Measurements from ENCODE around the gene MEMO1.

The MEMO1 gene

DNA sequence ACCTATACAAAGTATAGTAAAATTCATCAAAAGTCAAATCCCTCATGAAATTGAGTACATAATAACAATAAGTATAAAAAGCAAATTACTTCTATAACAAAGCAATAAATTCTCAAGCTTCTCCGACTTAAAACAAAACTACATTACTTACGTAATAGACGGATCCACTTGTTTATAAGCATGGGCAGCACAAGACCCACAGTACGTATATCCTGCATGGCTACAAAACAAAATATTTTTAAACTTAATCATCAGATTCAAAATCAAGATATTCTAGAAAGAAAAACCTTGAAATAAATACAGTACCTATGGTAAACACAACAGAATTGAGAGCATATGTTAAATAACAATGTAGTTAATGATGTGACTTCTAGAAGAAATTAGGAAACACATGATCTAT is 78.9 kb downstream of the MEMO1 start:
- H3K27me3 ChIP-seq: no peaks in the 10 kb centered on the region
- no peak overlapping the region for H3K27ac ChIP-seq
- no peaks in the 10 kb centered on the region for H3K4me1 ChIP-seq
- no peaks in the 10 kb centered on the region for H3K9me3 ChIP-seq
- peaks cover 0 to 8% (median 5%) of the 10 kb centered on the region in 3 donors for H3K36me3 ChIP-seq
- no peak for TF ChIP-seq CTCF (IDR thresholded peaks at IDR 0.05)
- H3K4me3 ChIP-seq: no peak overlapping the region
- intact Hi-C loops (cut with DNase I; ENCODE audit: low total_unique reads): no loop called here
- no peak for DNase-seq

DNA sequence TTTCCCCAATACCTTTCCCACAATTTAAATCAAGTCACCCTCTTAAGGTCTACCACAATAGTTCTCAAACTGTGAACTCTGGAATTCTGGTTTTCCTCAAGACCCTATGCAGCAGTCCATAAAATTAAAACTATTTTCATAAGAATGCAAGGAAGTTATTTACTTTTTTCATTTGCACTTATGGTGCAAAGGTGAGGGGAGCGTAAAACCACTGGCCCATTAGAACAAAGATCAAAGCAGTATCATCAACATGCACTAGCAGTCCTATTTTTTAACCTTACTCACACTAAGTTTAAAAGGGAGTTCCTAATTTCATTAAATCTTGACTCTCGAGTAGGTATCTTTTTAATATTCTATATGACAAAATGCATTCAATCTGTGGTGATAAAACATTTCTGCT is 85.3 kb downstream of the MEMO1 start:
- no peaks in the 10 kb centered on the region for H3K27me3 ChIP-seq
- H3K4me1 ChIP-seq: no peaks in the 10 kb centered on the region
- H3K9me3 ChIP-seq: no peaks in the 10 kb centered on the region
- intact Hi-C loops (cut with DNase I; ENCODE audit: low total_unique reads): no loop called here
- peaks cover 0 to 15% (median 10%) of the 10 kb centered on the region in 3 donors for H3K36me3 ChIP-seq
- no peak overlapping the region for H3K4me3 ChIP-seq
- H3K27ac ChIP-seq: no peak overlapping the region
- TF ChIP-seq CTCF (IDR thresholded peaks at IDR 0.05): no peak
- no peak for DNase-seq

DNA sequence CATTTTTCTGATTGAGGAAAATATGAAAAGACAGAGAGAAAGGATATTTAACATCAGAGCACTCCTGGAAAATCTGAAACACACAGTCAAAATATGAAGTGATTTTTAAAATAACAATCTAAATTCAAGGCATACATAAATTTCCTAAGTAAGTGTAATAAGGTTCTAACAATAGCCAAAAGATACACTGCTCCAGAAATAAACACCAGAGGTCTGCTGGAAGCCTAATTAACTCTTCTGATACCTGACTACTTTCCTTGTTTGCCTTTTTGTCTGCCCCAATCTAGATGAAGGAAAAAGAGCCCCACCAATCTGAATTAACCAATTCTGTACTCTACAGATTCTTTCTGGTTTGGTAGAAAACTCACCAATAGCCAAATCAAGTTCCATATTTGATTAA is 87.1 kb downstream of the MEMO1 start:
- TF ChIP-seq CTCF (IDR thresholded peaks at IDR 0.05): no peak
- H3K27me3 ChIP-seq: no peaks in the 10 kb centered on the region
- no peaks in the 10 kb centered on the region for H3K4me1 ChIP-seq
- H3K27ac ChIP-seq: no peak overlapping the region
- no peak for DNase-seq
- peaks cover 6 to 10% (median 7%) of the 10 kb centered on the region in 3 donors for H3K36me3 ChIP-seq
- no peak overlapping the region for H3K4me3 ChIP-seq
- intact Hi-C loops (cut with DNase I; ENCODE audit: low total_unique reads): no loop called here
- H3K9me3 ChIP-seq: no peaks in the 10 kb centered on the region

DNA sequence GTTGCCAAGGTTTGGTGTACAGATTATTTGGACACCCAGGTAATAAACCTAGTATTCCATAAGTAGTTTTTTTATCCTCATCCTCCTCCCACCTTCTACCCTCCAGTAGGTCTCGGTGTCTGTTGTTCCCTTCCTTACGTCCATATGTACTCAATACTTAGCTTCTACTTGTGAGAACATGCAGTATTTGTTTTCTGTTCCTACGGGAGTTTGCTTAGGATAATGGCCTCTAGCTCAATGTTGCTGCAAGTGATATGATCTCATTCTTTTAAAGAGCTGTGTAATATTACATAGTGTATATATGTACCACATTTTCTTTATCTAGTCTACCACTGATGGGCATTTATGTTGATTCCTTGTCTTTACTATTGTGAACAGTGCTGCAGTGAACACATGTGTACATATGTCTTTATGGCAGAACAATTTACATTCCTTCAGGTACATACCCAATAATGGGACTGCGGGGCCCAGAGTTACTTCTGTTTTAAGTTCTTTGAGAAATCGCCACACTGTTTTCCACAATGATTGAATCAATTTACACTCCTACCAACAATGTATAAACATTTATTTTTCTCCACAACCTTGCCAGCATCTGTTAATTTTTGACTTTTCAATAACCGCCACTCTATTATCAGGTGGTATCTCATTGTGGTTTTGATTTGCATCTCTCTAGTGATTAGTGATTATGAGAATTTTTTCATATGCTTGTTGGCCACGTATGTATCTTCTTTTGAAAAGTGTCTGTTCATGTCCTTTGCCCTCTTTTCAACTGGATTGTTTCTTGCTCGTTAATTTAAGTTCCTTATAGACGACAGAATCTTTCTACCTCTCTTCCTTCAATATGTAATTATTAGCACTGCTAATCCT is 88.0 kb downstream of the MEMO1 start:
- no peak for TF ChIP-seq CTCF (IDR thresholded peaks at IDR 0.05)
- Histone ChIP-seq H3K4me1 (no peaks in the 10 kb centered on the region), H3K27ac (no peak overlapping the region), H3K9me3 (no peaks in the 10 kb centered on the region), H3K36me3 (peaks cover 6 to 10% (median 7%) of the 10 kb centered on the region in 3 donors), H3K4me3 (no peak overlapping the region), H3K27me3 (no peaks in the 10 kb centered on the region)
- intact Hi-C loops (cut with DNase I; ENCODE audit: low total_unique reads): no loop called here
- DNase-seq: no peak

GRCh38 chr2:31920962-31921361 is 89.8 kb downstream of the MEMO1 start:
- Histone ChIP-seq H3K27ac (no peak overlapping the region), H3K4me1 (no peaks in the 10 kb centered on the region), H3K36me3 (peaks cover 0 to 6% (median 6%) of the 10 kb centered on the region in 3 donors), H3K27me3 (no peaks in the 10 kb centered on the region), H3K9me3 (no peaks in the 10 kb centered on the region), H3K4me3 (no peak overlapping the region)
- intact Hi-C loops (cut with DNase I; ENCODE audit: low total_unique reads): no loop called here
- no peak for DNase-seq
- TF ChIP-seq CTCF (IDR thresholded peaks at IDR 0.05): no peak

Measured in tibial artery (tissue), 4 donors.